HCT116 (cell line): ENCODE results near the gene UAP1L1. TPM values are rescaled to one million over a fixed set of nuclear protein-coding genes. Genes with fewer than 3 reads are reported as not detected.

Experiments
- ATAC-seq: fragments of 200-7000 bp; cut with Tn5 transposase; 2 replicates; pipeline ENCODE4 v1.9.1; 2020; ENCODE audit warnings: mild to moderate bottlenecking, moderate library complexity
- BruUV-seq: library from RNA; stranded (reverse); fragments of 400-500 nt; replicated peaks from 2 replicates; lab custom pipeline; 2021; lab: Mats Ljungman, UMichigan
- CTCF ChIA-PET: fragments of 300-600 bp; sonication (Branson Sonifier 250); formaldehyde crosslinking; loops from one replicate; lab custom pipeline; 2021; ENCODE audit warnings: antibody characterized with exemption; lab: Charles Lee
- POLR2A ChIA-PET: fragments of 300-600, 350-600 bp; sonication (Branson Sonifier 250); formaldehyde crosslinking; loops from one replicate; lab custom pipeline; 2021; ENCODE audit warnings: antibody characterized with exemption; lab: Charles Lee
- RAD21 ChIA-PET, 2 experiments: fragments of 300-600 bp; sonication (Branson Sonifier 250); formaldehyde crosslinking; loops; one replicate each; lab custom pipeline; 2023; ENCODE audit warnings: low total read pairs in 2 of 2; ENCODE audit not compliant: uncharacterized antibody in 2 of 2, unreplicated experiment in 2 of 2, low non-redundant PET in 1 of 2; lab: Charles Lee
- DNase-seq: peaks from one replicate; pipeline ENCODE4 v3.0.0-alpha.2; 2010; ENCODE audit warnings: low read depth, low spot score
- H2AFZ ChIP-seq: fragments of 200-600 bp; shearing (Covaris generic), sonication (generic); 2 replicates; pipeline ENCODE4 v1.6.1; 2017; ENCODE audit warnings: low read depth, mixed run types, mixed read lengths, antibody characterized with exemption, low read length; ENCODE audit not compliant: poor library complexity, severe bottlenecking
- H3K27ac ChIP-seq: 2 replicates; pipeline ENCODE4 v1.5.1; 2012; ENCODE audit warnings: low read depth, low read length
- H3K27me3 ChIP-seq: fragments of 200-600 bp; sonication (generic); 2 replicates; pipeline ENCODE4 v1.6.1; 2016; ENCODE audit warnings: mixed run types, low read length, mixed read lengths; ENCODE audit not compliant: insufficient read depth
- H3K36me3 ChIP-seq, 2 experiments: fragments of 200-500 bp in 1 of 2; fragments of 200-600 bp in 1 of 2; sonication (Bioruptor generic) in 1 of 2; sonication (generic) in 1 of 2; 2 replicates each; pipeline versions ENCODE4 v1.5.1 to v1.6.1; 2014 to 2016; ENCODE audit warnings: low read length in 2 of 2, inconsistent platforms in 1 of 2, mixed read lengths in 1 of 2, mixed run types in 1 of 2; ENCODE audit not compliant: insufficient read depth in 2 of 2, control insufficient read depth in 1 of 2
- H3K4me1 ChIP-seq, 2 experiments: fragments of 200-600 bp in 1 of 2; sonication (generic) in 1 of 2; 2 replicates each; pipeline versions ENCODE4 v1.5.1 to v1.6.1; 2012 to 2017; ENCODE audit warnings: low read length in 2 of 2, inconsistent platforms in 1 of 2, mild to moderate bottlenecking in 1 of 2, mixed read lengths in 1 of 2, mixed run types in 1 of 2, moderate library complexity in 1 of 2; ENCODE audit not compliant: insufficient read depth in 2 of 2, control insufficient read depth in 1 of 2
- H3K4me2 ChIP-seq: fragments of 200-600 bp; sonication (generic); 2 replicates; pipeline ENCODE4 v1.6.1; 2017; ENCODE audit warnings: mixed run types, low read length, mixed read lengths
- H3K4me3 ChIP-seq, 2 experiments: fragments of 200-600 bp in 1 of 2; sonication (generic) in 1 of 2; replicated peaks in 1 of 2; 2 replicates each; pipeline ENCODE4 v1.5.1; 2011 to 2016; ENCODE audit warnings: low read length in 2 of 2, control low read depth in 1 of 2, low read depth in 1 of 2, mild to moderate bottlenecking in 1 of 2, mixed read lengths in 1 of 2, mixed run types in 1 of 2
- H3K79me2 ChIP-seq: fragments of 200-600 bp; sonication (generic); 2 replicates; pipeline ENCODE4 v1.6.1; 2017; ENCODE audit warnings: mild to moderate bottlenecking, mixed run types, low read length, moderate library complexity, mixed read lengths; ENCODE audit not compliant: insufficient read depth
- H3K9ac ChIP-seq: fragments of 200-600 bp; sonication (generic); 2 replicates; pipeline ENCODE4 v1.6.1; 2016; ENCODE audit warnings: low read length, mixed read lengths
- H3K9me2 ChIP-seq: fragments of 200-600 bp; sonication (generic), shearing (Covaris generic); 2 replicates; pipeline ENCODE4 v1.6.1; 2017; ENCODE audit warnings: mixed run types, mild to moderate bottlenecking, moderate library complexity; ENCODE audit not compliant: insufficient read depth
- H3K9me3 ChIP-seq, 2 experiments: fragments of 200-500 bp in 1 of 2; fragments of 200-600 bp in 1 of 2; sonication (Bioruptor generic) in 1 of 2; sonication (generic) in 1 of 2; 2 replicates each; pipeline ENCODE4 v1.6.1; 2014 to 2017; ENCODE audit warnings: low read length in 2 of 2, mixed read lengths in 2 of 2, inconsistent platforms in 1 of 2, low read depth in 1 of 2, mild to moderate bottlenecking in 1 of 2, mixed run types in 1 of 2, moderate library complexity in 1 of 2; ENCODE audit not compliant: control insufficient read depth in 1 of 2, insufficient read depth in 1 of 2
- H4K20me1 ChIP-seq: fragments of 200-600 bp; sonication (generic), shearing (Covaris generic); 2 replicates; pipeline ENCODE4 v1.6.1; 2017; ENCODE audit warnings: mixed run types, mild to moderate bottlenecking, moderate library complexity; ENCODE audit not compliant: insufficient read depth
- ATF3 ChIP-seq: IDR thresholded peaks from 2 replicates; pipeline ENCODE4 v1.6.1; 2012
- CBX3 ChIP-seq: IDR thresholded peaks from 2 replicates; pipeline ENCODE4 v1.6.1; 2012; ENCODE audit warnings: low read depth
- CEBPB ChIP-seq: IDR thresholded peaks from 2 replicates; pipeline ENCODE4 v1.6.1; 2012; ENCODE audit warnings: low read depth
- EGR1 ChIP-seq: IDR thresholded peaks from 2 replicates; pipeline ENCODE4 v1.6.1; 2012; ENCODE audit warnings: low read depth
- ELF1 ChIP-seq: IDR thresholded peaks from 2 replicates; pipeline ENCODE4 v1.6.1; 2012; ENCODE audit warnings: low read depth, borderline replicate concordance
- EZH2 ChIP-seq: fragments of 200-600 bp; sonication (generic); IDR thresholded peaks from 2 replicates; pipeline ENCODE4 v1.6.1; 2017; ENCODE audit warnings: antibody characterized with exemption, mixed run types
- EZH2phosphoT487 ChIP-seq: fragments of 200-600 bp; IDR thresholded peaks from 2 replicates; pipeline ENCODE4 v1.6.1; 2018; ENCODE audit warnings: antibody characterized with exemption, borderline replicate concordance
- FOSL1 ChIP-seq: IDR thresholded peaks from 2 replicates; pipeline ENCODE4 v1.6.1; 2012; ENCODE audit warnings: low read depth
- JUND ChIP-seq: IDR thresholded peaks from 2 replicates; pipeline ENCODE4 v1.6.1; 2012
- MAX ChIP-seq: IDR thresholded peaks from 2 replicates; pipeline ENCODE4 v1.6.1; 2012
- POLR2A ChIP-seq: IDR thresholded peaks from 2 replicates; pipeline ENCODE4 v1.7.0; 2011; ENCODE audit warnings: borderline replicate concordance; ENCODE audit not compliant: insufficient read depth, insufficient read length; ENCODE audit errors: extremely low read depth
- POLR2AphosphoS5 ChIP-seq: IDR thresholded peaks from 2 replicates; pipeline ENCODE4 v1.6.1; 2011; ENCODE audit warnings: mild to moderate bottlenecking, low read depth, low read length, moderate library complexity
- SIN3A ChIP-seq: IDR thresholded peaks from 2 replicates; pipeline ENCODE4 v1.6.1; 2012; ENCODE audit warnings: low read depth
- SRF ChIP-seq: IDR thresholded peaks from 2 replicates; pipeline ENCODE4 v1.6.1; 2012; ENCODE audit warnings: low read depth
- TCF7L2 ChIP-seq: IDR thresholded peaks from 2 replicates; pipeline ENCODE4 v1.7.0; 2011; ENCODE audit warnings: borderline replicate concordance, inconsistent platforms; ENCODE audit not compliant: insufficient read depth, insufficient read length; ENCODE audit errors: extremely low read depth
- YY1 ChIP-seq: IDR thresholded peaks from 2 replicates; pipeline ENCODE4 v1.6.1; 2011; ENCODE audit warnings: low read length, low read depth, moderate library complexity, mild to moderate bottlenecking; ENCODE audit not compliant: insufficient replicate concordance; ENCODE audit errors: extremely low read depth
- ZFX ChIP-seq: fragments of 450-650 bp; IDR thresholded peaks from 2 replicates; pipeline ENCODE4 v1.6.1; 2017
- ZNF274 ChIP-seq: fragments of 200-500 bp; sonication (Bioruptor generic); IDR thresholded peaks from 2 replicates; pipeline ENCODE4 v1.6.1; 2014; ENCODE audit warnings: mild to moderate bottlenecking, low read depth, low read length, inconsistent platforms
- intact Hi-C: fragments of 100-400 bp; cut with micrococcal nuclease; formaldehyde crosslinking; loops from 2 replicates; pipeline ENCODE4 v1.10.0; 2022
- total RNA-seq: library from RNA; stranded (reverse); gene quantifications from one replicate; pipeline ENCODE4 v1.2.1, GENCODE V29; 2021; ENCODE audit not compliant: unreplicated experiment
- TF ChIP-seq, protein P1 (sequence below), 3 experiments: fragments of 200-600 bp in 1 of 3; sonication (generic) in 1 of 3; IDR thresholded peaks in 2 of 3; conservative IDR thresholded peaks in 1 of 3; 2 replicates each; pipeline ENCODE4 v1.5.1; 2012 to 2017; ENCODE audit warnings: low read depth in 2 of 3, low read length in 2 of 3, antibody characterized with exemption in 1 of 3, borderline replicate concordance in 1 of 3, control low read depth in 1 of 3, mild to moderate bottlenecking in 1 of 3, mixed read lengths in 1 of 3, mixed run types in 1 of 3, moderate library complexity in 1 of 3; ENCODE audit not compliant: insufficient read depth in 1 of 3
- TF ChIP-seq, protein P2 (sequence below): IDR thresholded peaks from 2 replicates; pipeline ENCODE4 v1.6.1; 2012; ENCODE audit warnings: low read depth

The UAP1L1 gene
- total RNA-seq, 1 experiment from 2014 or later, result 11.0 TPM

- no peaks in the 10 kb centered on the region for H3K9me3 ChIP-seq
- H4K20me1 ChIP-seq, result no peaks in the 10 kb centered on the region
- ChIA-PET RAD21 (interaction anchor here in 1 of 2 experiments (0.6 kb wide), 1 partner anchor 11 kb away, joined by 4 read pairs; no protein-coding TSS in a partner anchor), CTCF (interaction anchor here (1.6 to 4.8 kb wide), 3 partner anchors 14 to 37 kb away, joined by 3 to 49 read pairs (median 9); partner anchors contain the start of genes NPDC1 and SAPCD2), POLR2A (interaction anchor here (4.8 kb wide), 1 partner anchor 14 kb away, joined by 43 read pairs; the partner anchor contains the start of gene SAPCD2)
- H3K79me2 ChIP-seq, result peaks cover 14% of the 10 kb centered on the region; the same call in 1 of the 2 replicates
- peak overlapping the region; percentile 98 for H3K27ac ChIP-seq
- no peaks in the 10 kb centered on the region for H3K27me3 ChIP-seq
- peak overlapping the region; percentile 50 for H3K9ac ChIP-seq
- H3K36me3 ChIP-seq, result peaks cover 0 to 5% of the 10 kb centered on the region in 2 experiments; a peak in 1 of 4 replicates
- H3K4me2 ChIP-seq, result peak overlapping the region; percentile 98
- no peaks in the 10 kb centered on the region for H3K9me2 ChIP-seq
- peak; percentile 94 for DNase-seq
- intact Hi-C loops, result no loop called here
- ATAC-seq, result peak; percentile 49
- no TSS peak for BruUV-seq
- H3K4me1 ChIP-seq, result peaks cover 38 to 63% of the 10 kb centered on the region in 2 experiments
- H2AFZ ChIP-seq, result no peak overlapping the region
- peak overlapping the region in 1 of 2 experiments; percentile 23; a peak in 3 of 4 replicates for H3K4me3 ChIP-seq
- no peak for TF ChIP-seq FOSL1
- TF ChIP-seq POLR2AphosphoS5, result peak; percentile 63; the same call in 1 of the 2 replicates
- no peak for TF ChIP-seq CEBPB
- TF ChIP-seq ELF1, result no peak
- TF ChIP-seq SIN3A, result no peak
- TF ChIP-seq, protein P1, sequence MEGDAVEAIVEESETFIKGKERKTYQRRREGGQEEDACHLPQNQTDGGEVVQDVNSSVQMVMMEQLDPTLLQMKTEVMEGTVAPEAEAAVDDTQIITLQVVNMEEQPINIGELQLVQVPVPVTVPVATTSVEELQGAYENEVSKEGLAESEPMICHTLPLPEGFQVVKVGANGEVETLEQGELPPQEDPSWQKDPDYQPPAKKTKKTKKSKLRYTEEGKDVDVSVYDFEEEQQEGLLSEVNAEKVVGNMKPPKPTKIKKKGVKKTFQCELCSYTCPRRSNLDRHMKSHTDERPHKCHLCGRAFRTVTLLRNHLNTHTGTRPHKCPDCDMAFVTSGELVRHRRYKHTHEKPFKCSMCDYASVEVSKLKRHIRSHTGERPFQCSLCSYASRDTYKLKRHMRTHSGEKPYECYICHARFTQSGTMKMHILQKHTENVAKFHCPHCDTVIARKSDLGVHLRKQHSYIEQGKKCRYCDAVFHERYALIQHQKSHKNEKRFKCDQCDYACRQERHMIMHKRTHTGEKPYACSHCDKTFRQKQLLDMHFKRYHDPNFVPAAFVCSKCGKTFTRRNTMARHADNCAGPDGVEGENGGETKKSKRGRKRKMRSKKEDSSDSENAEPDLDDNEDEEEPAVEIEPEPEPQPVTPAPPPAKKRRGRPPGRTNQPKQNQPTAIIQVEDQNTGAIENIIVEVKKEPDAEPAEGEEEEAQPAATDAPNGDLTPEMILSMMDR (IDR thresholded peaks at IDR 0.05 in 2 of 3, conservative IDR thresholded peaks at IDR 0.05 in 1 of 3; ENCODE audit: borderline replicate concordance in 1 of 3, insufficient read depth in 1 of 3, low read depth in 2 of 3, low read length in 2 of 3), result no peak
- TF ChIP-seq ZFX, result no peak
- no peak for TF ChIP-seq JUND
- no peak for TF ChIP-seq POLR2A
- no peak for TF ChIP-seq CBX3
- no peak for TF ChIP-seq EZH2phosphoT487
- TF ChIP-seq YY1, result peak; percentile 68
- TF ChIP-seq MAX, result no peak
- TF ChIP-seq EZH2, result no peak
- no peak for TF ChIP-seq ZNF274
- TF ChIP-seq SRF, result no peak
- peak; percentile 99 for TF ChIP-seq TCF7L2
- TF ChIP-seq, protein P2, sequence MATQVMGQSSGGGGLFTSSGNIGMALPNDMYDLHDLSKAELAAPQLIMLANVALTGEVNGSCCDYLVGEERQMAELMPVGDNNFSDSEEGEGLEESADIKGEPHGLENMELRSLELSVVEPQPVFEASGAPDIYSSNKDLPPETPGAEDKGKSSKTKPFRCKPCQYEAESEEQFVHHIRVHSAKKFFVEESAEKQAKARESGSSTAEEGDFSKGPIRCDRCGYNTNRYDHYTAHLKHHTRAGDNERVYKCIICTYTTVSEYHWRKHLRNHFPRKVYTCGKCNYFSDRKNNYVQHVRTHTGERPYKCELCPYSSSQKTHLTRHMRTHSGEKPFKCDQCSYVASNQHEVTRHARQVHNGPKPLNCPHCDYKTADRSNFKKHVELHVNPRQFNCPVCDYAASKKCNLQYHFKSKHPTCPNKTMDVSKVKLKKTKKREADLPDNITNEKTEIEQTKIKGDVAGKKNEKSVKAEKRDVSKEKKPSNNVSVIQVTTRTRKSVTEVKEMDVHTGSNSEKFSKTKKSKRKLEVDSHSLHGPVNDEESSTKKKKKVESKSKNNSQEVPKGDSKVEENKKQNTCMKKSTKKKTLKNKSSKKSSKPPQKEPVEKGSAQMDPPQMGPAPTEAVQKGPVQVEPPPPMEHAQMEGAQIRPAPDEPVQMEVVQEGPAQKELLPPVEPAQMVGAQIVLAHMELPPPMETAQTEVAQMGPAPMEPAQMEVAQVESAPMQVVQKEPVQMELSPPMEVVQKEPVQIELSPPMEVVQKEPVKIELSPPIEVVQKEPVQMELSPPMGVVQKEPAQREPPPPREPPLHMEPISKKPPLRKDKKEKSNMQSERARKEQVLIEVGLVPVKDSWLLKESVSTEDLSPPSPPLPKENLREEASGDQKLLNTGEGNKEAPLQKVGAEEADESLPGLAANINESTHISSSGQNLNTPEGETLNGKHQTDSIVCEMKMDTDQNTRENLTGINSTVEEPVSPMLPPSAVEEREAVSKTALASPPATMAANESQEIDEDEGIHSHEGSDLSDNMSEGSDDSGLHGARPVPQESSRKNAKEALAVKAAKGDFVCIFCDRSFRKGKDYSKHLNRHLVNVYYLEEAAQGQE, result no peak
- TF ChIP-seq ATF3, result no peak
- no peak for TF ChIP-seq EGR1
These were observed 6.2 kb downstream of the UAP1L1 start for GRCh38 chr9:137083394-137084004.
